ENCODE data around the gene LONP1. TPM values are rescaled to one million over a fixed set of nuclear protein-coding genes. Genes with fewer than 3 reads are reported as not detected.
"Not testable (repeated sequence)": the region's sequence is repeated elsewhere in the genome, so short reads cannot be mapped to it uniquely, and the experiment has no call there.

The LONP1 gene, protein sequence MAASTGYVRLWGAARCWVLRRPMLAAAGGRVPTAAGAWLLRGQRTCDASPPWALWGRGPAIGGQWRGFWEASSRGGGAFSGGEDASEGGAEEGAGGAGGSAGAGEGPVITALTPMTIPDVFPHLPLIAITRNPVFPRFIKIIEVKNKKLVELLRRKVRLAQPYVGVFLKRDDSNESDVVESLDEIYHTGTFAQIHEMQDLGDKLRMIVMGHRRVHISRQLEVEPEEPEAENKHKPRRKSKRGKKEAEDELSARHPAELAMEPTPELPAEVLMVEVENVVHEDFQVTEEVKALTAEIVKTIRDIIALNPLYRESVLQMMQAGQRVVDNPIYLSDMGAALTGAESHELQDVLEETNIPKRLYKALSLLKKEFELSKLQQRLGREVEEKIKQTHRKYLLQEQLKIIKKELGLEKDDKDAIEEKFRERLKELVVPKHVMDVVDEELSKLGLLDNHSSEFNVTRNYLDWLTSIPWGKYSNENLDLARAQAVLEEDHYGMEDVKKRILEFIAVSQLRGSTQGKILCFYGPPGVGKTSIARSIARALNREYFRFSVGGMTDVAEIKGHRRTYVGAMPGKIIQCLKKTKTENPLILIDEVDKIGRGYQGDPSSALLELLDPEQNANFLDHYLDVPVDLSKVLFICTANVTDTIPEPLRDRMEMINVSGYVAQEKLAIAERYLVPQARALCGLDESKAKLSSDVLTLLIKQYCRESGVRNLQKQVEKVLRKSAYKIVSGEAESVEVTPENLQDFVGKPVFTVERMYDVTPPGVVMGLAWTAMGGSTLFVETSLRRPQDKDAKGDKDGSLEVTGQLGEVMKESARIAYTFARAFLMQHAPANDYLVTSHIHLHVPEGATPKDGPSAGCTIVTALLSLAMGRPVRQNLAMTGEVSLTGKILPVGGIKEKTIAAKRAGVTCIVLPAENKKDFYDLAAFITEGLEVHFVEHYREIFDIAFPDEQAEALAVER
- 99.3 and 116 TPM in 2 replicates for total RNA-seq

DNA sequence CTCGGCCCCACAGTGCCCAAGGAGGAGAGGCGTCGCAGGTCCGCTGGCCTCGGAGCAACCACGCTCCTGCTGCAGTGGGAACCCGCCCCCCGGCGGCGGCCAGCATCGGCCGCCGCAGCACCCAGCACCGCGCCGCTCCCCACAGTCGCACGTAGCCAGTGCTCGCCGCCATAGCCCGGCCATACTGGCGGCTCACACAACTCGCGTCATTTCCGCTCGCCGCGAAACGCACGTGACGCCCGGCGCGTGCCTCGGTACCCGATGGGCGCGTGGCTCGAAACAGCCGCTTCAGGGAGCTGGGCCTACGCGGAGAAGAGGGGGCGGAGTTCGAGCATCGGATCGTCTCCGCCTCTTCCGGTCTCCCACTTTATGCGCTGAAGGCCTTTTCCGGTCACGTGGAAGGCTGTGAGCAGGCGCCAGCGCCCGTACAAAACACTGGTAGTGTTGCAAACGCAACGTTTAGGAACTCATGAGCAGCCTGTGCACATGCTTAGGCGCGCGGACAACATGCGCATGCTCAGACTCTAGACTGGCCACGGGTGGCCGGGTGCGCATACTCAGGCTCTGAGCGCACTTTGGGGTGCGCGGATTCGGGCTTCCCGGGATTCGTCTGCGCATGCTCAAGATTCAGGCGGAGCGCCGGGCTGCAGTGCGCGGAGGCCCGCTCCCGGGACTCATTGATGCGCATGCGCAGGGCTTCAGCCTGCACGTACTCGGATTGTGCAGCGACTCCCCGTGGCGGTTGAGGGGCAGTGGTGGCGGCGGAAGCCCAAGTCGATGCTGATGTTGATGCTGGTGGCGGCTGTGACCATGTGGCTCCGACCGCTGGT, at the start of gene LONP1, which contains the start of gene CATSPERD:
TSS of gene LONP1 (minus strand) at position 186 of the 830 bp plus-strand sequence. CDS start at position 172, 14 bp downstream.
TSS of gene CATSPERD (plus strand) at position 677 of the 830 bp plus-strand sequence. CDS start at position 778, 101 bp downstream.
- peak; percentile 96 for DNase-seq (ENCODE audit: low read depth)

DNA sequence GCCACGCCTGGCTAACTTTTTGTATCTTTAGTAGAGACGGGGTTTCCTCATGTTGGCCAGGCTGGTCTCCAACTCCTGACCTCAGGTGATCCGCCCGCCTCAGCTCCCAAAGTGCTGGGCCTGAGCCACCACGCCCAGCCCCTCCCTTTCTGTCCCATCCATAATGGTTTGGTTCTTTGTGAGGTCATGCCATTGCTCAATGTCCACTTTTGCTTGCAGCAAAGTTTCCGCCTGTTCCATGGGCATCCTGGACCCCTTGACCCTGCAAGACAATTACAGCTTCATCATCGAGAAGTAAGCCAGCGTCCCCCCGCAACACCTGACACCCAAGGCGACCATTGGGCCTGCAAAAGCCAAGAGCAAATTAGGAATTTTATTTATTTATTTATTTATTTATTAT, 48.0 kb upstream of the LONP1 start:
- DNase-seq (ENCODE audit: low read depth) = no peak

DNA sequence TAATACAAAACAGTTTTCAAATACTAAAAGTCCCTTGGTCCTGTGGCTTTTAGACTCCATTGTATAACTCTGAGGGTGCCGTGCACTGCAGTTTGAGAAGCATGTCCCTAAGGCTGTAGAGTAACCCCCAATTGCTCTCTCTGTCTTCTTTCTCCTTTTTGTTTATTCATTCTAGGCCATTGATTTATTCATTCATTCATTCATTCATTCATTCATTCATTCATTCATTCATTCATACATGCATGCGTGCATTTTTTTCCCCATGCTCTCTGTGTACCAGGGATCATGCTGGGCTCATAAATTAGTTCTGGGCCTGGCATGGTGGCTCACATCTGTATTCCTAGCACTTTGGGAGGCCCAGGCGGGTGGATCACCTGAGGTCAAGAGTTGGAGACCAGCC, 45.3 kb upstream of the LONP1 start:
- no peak for DNase-seq (ENCODE audit: low read depth)

DNA sequence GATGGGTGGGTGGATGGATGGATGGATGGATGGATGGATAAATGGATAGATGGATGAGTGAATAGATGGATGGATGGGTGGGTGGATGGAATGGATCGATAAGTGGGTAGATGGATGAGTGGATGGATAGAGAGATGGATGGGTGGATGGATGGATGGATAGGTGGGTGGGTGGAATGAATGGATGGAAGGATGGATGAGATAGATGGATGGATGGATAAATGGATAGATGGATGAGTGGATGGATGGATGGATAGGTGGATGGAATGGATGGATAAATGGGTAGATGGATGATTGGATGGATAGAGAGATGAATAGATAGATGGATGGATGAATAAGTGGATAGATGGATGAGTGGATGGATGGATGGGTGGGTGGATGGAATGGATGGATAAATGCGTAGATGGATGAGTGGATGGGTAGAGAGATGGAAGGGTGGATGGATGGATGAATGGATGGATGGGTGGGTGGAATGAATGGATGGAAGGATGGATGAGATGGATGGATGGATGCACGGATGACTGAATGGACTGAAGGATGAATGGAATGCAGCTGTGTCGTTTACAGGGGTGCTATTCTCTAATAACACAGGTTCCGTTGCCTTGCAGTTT, 42.8 kb upstream of the LONP1 start:
- DNase-seq (ENCODE audit: low read depth) = no peak

DNA sequence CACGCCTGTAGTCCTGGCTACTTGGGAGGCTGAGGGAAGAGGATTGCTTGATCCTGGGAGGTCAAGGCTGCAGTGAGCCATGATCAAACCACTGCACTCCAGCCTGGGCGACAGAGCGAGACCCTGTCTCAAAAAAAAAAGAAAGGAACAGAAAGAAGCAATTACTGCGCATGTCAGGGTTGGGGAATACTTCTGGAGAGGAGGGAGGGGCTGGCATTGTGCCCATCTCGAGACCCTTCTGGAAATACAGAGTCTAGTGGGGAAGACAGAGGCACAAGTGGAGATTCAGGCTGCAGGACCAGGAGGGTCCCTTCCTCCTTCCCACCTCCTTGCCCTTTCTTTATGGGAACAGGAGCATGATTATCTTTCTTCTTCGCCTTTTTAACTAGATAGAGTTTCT, 33.8 kb upstream of the LONP1 start:
- no peak for DNase-seq (ENCODE audit: low read depth)

DNA sequence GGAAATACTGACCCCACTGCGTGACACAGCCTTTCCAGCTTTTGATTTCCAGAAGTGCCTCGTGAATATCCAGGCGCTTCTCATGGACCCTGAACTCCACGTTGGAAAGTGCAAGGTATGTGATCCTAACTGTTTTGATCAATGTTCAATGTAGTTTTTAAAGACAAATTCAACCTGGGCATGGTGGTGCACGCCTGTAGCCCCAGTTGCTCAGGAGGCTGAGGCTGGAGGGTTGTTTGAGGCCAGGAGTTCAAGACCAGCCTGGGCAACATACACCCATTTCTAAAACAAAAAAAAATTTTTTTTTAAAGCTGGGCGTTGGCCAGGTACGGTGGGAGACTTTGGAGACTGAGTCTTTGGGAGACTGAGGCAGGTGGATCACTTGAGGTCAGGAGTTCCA, 31.8 kb upstream of the LONP1 start:
- no peak for DNase-seq (ENCODE audit: low read depth)

DNA sequence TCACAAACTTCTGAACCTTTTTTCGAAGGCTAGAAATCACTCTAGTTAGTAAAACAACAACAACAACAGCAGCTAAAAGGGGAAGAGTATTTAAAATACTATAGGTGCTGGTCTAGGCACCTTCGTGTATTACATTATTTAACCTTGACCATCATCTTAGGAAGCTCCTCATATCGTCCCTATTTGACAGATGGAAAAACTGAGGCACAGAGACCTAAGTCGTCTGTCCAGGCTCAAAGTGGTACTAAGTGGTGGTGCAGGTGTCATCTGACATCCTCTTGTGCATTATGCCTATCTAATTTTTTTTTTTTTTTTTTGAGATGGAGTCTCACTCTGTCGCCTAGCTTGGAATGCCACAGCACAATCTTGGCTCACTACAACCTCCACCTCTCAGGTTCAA, 29.6 kb upstream of the LONP1 start:
- no peak for DNase-seq (ENCODE audit: low read depth)

DNA sequence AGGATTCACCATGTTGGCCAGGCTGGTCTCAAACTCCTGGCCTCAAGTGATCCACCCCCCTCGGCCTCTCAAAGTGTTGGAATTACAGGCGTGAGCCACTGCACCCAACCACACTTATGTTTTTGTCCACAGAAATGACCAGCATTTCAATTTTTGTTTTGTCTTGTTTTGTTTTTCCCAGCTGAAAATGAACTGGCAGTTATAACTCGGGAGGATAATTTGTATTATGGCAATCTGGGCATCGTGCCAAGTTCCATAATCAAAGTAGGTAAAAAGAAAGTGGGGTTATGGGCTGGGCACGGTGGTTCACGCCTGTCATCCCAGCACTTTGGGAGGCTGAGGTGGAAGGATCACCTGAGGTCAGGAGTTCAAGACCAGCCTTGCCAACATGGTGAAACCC, 29.0 kb upstream of the LONP1 start:
- DNase-seq (ENCODE audit: low read depth) = not testable (repeated sequence)

DNA sequence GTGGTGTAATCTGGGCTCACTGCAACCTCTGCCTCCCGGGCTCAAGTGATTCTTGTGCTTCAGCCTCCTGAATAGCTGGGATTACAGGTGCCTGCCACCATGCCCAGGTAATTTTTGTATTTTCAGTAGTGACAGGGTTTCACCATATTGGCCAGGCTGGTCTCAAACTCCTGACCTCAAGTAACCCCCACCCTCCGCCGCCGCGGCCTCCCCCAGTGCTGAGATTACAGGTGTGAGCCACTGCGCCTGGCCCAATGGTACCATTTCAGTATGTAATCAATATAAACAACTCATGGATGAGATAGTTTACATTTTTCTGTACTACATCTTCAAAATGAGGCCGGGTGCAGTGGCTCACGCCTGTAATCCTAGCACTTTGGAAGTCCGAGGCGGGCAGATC, 25.1 kb upstream of the LONP1 start:
- DNase-seq (ENCODE audit: low read depth) = not testable (repeated sequence)

DNA sequence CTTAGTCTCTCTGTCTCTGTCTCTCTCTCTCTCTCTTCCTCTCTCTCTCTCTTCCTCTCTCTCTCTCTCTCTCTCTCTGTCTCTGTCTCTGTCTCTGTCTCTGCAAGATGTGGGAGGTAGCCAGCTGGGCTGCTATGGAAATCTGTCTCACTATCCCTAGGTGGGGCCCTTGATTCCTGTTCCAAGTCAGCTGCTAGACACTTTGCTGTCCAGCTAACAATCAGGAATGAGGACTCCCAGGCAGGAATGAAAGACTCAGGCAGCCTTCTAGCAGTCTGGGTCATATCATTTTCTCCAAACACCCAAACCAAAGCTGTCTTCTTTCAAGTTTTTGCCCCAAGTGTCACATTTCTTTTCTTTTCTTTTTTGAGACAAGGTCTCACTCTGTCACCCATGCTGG, 23.7 kb upstream of the LONP1 start:
- DNase-seq (ENCODE audit: low read depth) = no peak

DNA sequence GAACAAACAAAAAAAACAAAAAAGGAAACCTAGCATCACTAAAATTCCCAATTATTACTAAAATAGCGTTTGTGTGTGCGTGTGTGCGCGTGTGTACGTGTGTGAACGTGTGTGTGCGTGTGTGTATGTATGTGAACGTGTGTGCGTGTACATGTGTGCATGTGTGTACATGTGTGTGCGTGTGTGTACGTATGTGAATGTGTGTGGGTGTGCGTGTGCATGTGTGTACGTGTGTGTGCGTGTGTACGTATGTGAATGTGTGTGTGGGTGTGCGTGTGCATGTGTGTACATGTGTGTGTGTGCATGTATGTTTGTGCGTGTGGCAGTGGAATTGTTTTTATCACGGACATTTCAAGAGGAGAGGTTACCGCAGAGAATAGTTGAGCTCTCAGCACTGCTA, 22.1 kb upstream of the LONP1 start:
- DNase-seq (ENCODE audit: low read depth) = no peak

DNA sequence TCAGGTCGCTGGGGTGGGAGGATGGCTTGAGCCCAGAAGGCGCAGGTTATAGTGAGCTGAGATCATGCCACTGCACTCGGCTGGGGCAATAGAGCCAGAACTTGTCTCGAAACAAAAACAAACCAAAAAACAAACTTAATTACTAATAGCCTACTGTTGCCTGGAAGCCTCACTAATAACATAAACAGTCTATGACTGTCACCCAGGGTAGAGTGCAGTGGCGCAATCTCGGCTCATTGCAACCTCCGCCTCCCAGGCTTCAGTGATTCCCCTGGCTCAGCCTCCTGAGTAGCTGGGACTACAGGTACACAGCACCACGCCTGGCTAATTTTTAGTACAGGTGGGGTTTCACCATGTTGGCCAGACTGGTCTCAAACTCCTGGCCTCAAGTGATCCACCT, 18.5 kb upstream of the LONP1 start:
- peak; percentile 77 for DNase-seq (ENCODE audit: low read depth)

DNA sequence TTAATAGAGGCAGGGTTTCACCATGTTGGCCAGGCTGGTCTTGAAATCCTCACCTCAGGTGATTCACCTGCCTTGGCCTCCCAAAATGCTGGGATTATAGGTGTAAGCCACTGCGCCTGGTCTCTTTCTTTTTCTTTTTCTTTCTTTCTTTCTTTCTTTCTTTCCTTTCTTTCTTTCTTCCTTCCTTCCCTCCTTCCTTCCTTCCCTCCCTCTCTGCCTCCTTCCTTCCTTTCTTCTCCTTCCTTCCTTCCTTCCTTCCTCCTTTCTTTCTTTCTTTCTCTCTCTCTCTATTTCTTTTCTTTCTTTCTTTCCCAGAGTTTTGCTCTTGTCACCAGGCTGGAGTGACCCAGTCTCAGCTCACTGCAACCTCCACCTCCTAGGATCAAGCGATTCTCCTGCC, 13.2 kb upstream of the LONP1 start:
- DNase-seq (ENCODE audit: low read depth) = not testable (repeated sequence)

DNA sequence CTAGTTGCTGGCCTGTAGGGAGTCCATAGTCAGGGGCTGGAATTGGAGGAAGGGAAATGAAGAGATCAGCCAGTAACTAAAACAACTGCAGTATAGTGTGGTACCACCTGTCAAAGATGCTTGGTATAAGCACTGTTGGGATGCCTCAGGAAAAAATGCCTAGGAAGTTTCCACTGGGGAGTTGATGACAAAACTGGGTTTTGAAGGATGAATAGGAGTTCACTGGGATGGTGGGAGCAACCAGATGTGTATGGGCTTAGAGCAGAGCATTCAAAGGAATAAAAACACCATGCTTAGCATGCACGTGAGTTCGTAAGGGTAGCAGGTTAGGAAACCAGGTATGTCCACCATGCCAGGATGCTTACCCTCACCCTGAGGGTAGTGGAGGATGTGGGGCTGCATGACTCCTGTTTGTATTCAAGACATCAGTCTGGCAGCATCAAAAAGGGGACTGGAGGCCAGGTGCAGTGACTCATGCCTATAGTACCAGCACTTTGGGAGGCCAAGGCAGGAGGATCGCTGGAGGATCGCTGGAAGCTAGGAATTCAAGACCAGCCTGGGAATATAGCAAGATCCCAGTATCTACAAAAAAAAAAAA, 7.6 kb upstream of the LONP1 start:
- DNase-seq (ENCODE audit: low read depth) = no peak

DNA sequence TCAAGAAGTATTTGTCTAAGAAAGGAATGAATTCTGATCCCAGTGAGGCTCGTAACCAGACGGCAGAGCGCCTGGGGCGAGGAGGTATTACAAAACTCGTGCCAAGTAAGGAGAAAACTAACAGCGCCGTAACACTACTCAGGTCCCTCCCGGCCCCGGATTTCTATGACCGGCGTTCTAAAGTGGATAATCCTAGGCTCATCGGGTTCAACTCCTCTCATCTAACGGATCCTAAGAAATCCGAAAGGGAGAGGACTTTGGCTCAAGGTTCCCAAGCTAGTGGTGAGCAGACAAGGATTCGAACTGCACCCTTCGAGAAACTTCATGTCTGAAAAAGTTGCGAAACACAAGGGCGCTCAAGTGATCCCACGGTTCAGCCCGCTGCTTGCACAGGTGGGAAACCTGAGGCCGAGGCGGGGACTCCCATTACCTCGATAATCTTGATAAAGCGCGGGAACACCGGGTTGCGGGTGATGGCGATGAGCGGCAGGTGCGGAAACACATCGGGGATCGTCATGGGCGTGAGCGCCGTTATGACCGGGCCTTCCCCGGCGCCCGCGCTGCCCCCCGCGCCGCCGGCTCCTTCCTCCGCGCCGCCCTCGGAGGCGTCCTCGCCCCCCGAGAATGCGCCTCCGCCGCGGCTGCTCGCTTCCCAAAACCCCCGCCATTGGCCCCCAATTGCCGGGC, 529 bp downstream of the LONP1 start:
- peak; percentile 18 for DNase-seq (ENCODE audit: low read depth)

DNA sequence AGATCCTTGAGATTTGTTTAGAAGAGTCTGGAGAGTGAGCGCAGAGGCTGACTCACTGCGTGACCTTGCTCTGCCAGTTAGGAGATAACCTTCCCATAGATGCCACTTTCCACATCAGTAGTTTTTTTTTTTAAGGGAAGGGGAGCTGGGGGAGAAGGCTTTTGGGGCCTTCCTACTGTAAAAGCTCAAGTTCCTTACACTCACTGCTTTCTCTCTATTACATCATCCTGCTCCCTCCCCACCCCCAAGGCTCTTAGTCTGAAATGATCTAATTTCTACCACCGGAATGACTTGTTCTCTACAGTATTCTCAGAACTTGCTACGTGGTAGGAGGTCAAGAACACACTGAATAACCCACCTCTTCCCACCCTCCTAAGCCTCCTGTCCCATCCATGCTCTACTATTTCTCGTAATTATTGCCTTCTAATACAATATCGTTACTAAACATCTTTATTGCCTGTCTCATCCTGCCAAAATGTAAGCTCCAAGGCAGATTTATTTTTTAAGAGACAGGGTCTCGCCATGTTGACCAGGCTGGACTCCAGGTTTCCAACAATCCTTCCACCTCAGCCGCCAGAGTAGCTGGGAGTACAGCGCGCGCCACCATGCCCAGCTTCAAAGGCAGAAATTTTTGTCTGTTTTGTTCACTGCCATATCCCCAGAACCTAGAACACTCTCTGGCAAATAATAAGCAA, 1.2 kb downstream of the LONP1 start:
- peak; percentile 74 for DNase-seq (ENCODE audit: low read depth)

DNA sequence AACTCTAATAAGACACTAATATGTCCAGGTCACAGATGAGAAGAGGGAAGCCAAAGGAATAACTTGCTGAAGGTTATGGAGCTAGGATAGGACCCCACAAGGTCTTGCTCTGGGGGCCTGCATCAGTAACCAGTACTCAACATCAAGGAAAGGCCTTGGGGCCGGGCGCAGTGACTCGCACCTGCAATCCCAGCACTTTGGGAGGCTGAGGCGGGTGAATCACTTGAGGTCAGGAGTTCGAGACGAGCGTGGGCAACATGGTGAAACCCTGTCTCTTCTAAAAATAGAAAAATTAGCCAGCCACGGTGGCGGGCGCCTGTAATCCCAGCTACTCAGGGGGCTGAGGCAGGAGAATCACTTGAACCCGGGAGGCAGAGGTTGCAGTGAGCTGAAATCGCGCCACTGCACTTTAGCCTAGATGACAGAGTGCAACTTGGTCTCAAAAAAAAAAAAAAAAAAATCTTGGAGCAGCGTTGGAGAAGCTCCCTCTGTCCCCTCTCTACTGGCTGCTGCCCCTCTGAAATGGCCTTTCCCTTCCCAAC, 1.8 kb downstream of the LONP1 start:
- peak; percentile 21 for DNase-seq (ENCODE audit: low read depth)

DNA sequence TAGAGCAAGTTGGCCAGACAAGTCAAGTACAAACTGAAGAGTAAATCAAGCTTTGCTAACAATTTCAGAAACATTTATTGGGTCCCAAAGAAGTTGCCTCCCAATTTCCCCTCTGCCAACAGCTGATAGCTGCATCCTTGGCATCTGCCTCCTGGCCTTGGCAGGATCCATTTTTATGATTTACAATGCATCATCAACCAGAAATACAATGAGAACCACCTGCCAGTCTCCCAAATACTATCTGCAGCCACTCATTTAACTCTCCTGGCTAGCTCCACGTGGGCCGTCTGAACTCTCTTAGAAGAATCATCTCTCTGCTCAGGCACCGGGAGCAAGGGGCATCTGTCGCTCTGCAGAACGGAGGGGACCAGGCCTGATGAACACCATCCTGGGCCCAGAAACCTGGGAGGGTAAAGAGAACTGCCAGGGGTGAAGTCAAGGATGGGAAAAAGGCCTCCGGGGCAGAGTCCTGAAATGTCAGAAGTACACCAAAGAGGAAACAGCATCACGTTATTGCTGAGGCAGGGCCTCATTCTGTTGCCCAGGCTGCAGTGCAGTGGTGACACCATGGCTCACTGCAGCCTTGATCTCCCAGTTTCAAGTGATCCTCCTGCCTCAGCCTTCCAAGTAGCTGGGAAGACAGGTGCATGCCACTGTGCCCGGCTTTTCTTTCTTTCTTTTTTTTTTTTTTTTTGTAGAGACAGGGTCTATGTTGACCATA, 2.6 kb downstream of the LONP1 start:
- DNase-seq (ENCODE audit: low read depth) = no peak

DNA sequence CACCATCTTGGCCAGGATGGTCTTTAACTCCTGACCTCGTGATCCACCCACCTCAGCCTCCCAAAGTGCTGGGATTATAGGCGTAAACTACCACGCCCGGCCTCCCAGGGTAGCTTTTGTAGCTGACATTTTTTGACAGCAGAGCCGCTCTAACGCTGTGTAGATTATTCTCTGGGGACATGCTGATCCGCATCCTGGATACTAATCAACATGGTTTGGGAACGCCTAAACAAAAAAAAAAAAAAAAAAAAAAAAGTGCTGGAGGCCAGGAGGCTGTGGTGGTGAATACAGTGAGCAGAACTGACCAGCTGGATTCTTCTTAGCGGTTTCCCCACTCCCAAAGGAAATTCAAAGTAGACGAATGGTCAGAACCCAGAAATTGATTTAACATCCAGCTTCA, 5.1 kb downstream of the LONP1 start:
- DNase-seq (ENCODE audit: low read depth) = no peak
